ENCODE measurements around the gene RGSL1.

GRCh38 chr1:182560392-182560984, 110.5 kb downstream of the RGSL1 start:
- TF ChIP-seq CTCF (conservative IDR thresholded peaks at IDR 0.05; ENCODE audit: low read length) (no peak), EZH2phosphoT487 (IDR thresholded peaks at IDR 0.05; ENCODE audit: borderline replicate concordance, low read depth, low read length) (no peak)

Data from OCI-LY7 (cell line).